Transverse colon (tissue), 4 donors: ENCODE data around the gene CCNF. TPM values are rescaled to one million over a fixed set of nuclear protein-coding genes. Genes with fewer than 3 reads are reported as not detected.
A peak's percentile ranks its signal among the peaks of the same experiment; 100 is the strongest.

Experiments used
- DNase-seq: peaks from one replicate; pipeline ENCODE4 v3.0.0-alpha.2; 2019
- H3K27ac ChIP-seq, 4 donors: fragments of 200-600 bp; sonication (generic); 2 replicates each; pipeline ENCODE4 v1.5.1; 2016 to 2018; ENCODE audit warnings: inconsistent platforms in 4 of 4
- H3K27me3 ChIP-seq: fragments of 200-600 bp; sonication (generic); 2 replicates; pipeline ENCODE4 v1.5.1; 2017; ENCODE audit warnings: inconsistent platforms
- H3K36me3 ChIP-seq, 4 donors: fragments of 200-600 bp; sonication (generic); 2 replicates each; pipeline ENCODE4 v1.5.1; 2017 to 2019; ENCODE audit warnings: inconsistent platforms in 4 of 4
- H3K4me1 ChIP-seq, 4 donors: fragments of 200-600 bp; sonication (generic); 2 replicates each; pipeline ENCODE4 v1.5.1; 2017 to 2020; ENCODE audit warnings: inconsistent platforms in 4 of 4
- H3K4me3 ChIP-seq, 4 donors: fragments of 200-600 bp; sonication (generic); 1 replicate in 1 of 4; 2 replicates in 3 of 4; pipeline versions ENCODE4 v1.5.1 to v1.6.1; 2017 to 2019; ENCODE audit warnings: inconsistent platforms in 4 of 4
- H3K9me3 ChIP-seq, 2 donors: fragments of 200-600 bp; sonication (generic); 2 replicates each; pipeline ENCODE4 v1.5.1; 2017 to 2019; ENCODE audit warnings: inconsistent platforms in 2 of 2
- CTCF ChIP-seq, 5 experiments: fragments of 200-600 bp in 3 of 5; fragments of 450-650 bp in 2 of 5; sonication (generic) in 3 of 5; IDR thresholded peaks; 1 replicate in 2 of 5; 2 replicates in 3 of 5; pipeline ENCODE4 v1.5.1; 2016 to 2017; ENCODE audit warnings: antibody characterized with exemption in 5 of 5, inconsistent platforms in 3 of 5, mild to moderate bottlenecking in 2 of 5, moderate library complexity in 1 of 5
- EP300 ChIP-seq: sonication (generic); formaldehyde crosslinking; IDR thresholded peaks from one replicate; pipeline ENCODE4 v1.6.1; 2017; ENCODE audit warnings: antibody characterized with exemption, low read depth
- POLR2A ChIP-seq: fragments of 450-650 bp; IDR thresholded peaks from one replicate; pipeline ENCODE4 v1.6.1; 2016; ENCODE audit warnings: antibody characterized with exemption, mild to moderate bottlenecking, moderate library complexity
- POLR2AphosphoS5 ChIP-seq, 3 donors: sonication (generic); formaldehyde crosslinking; IDR thresholded peaks; one replicate each; pipeline ENCODE4 v1.6.1; 2016; ENCODE audit warnings: antibody characterized with exemption in 3 of 3
- WGBS, 2 donors: methylation state at CpG; one replicate each; pipeline ENCODE4 v1.1.5; 2018; ENCODE audit warnings: low coverage in 1 of 2; 5-methylcytosine and 5-hydroxymethylcytosine counted together
- in situ Hi-C, 4 donors: fragments of 200-750 bp; cut with MboI; loops; one replicate each; pipeline versions ENCODE4 v1.15.0 to v1.15.1; 2017; ENCODE audit warnings: low sequenced_read_pairs in 3 of 4, low pct_ligation_motif_present in 1 of 4, low pct_unique_long_range_greater_than_20kb in 1 of 4
- intact Hi-C: fragments of 100-400 bp; cut with DNase I; formaldehyde crosslinking; loops from one replicate; pipeline ENCODE4 v1.15.1; 2023; ENCODE audit warnings: low total_unique reads
- total RNA-seq, 4 donors: library from RNA; depleted of rRNA; stranded (reverse); fragments of >200 nt; gene quantifications; one replicate each; pipeline ENCODE4 v1.1.0, GENCODE V29; 2016

The CCNF gene
- total RNA-seq, 4 donors from 2014 or later: 0.75 to 24.9 (median 2.3) TPM

DNA sequence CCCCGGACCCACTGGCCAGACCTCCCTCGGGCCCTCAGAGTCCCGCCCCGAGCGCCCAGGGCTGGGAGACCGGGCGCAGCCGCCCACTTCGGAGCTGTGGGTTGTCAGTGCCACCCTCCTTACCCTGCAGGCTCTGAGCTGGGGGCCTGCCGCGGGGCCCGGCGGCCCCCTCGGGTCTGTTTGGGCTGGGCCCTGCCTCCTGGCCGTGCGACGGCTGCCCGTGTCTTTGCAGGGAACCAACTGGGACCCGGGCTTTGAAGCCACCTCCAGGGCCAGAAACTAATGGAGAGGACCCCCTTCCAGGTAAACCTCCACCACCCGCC, 31.1 kb downstream of the CCNF start:
- in situ Hi-C loops (no loop called here), intact Hi-C loops (no loop called here)
- Histone ChIP-seq H3K27ac (peak overlapping the region in 1 of 4 donors; percentile 11), H3K9me3 (no peaks in the 10 kb centered on the region), H3K27me3 (no peaks in the 10 kb centered on the region), H3K36me3 (no peaks in the 10 kb centered on the region), H3K4me1 (peaks cover 11 to 19% (median 15%) of the 10 kb centered on the region in 4 donors), H3K4me3 (peak overlapping the region; percentile 17 to 60 (median 49))
- 5% methylated on average over 14 of the region's 20 CpGs; no CpG with 5 or more reads in 1 of the 2 donors for WGBS, 2 donors
- DNase-seq: no peak
- no peak for TF ChIP-seq CTCF (IDR thresholded peaks at IDR 0.05)
- TF ChIP-seq POLR2AphosphoS5 (IDR thresholded peaks at IDR 0.05): no peak
- TF ChIP-seq POLR2A: no peak
- no peak for TF ChIP-seq EP300

GRCh38 chr16:2460916-2461315, 31.7 kb downstream of the CCNF start:
- TF ChIP-seq POLR2AphosphoS5 (IDR thresholded peaks at IDR 0.05) (no peak), POLR2A (no peak), CTCF (IDR thresholded peaks at IDR 0.05) (no peak), EP300 (no peak)
- no peak overlapping the region for H3K4me3 ChIP-seq
- H3K9me3 ChIP-seq: no peaks in the 10 kb centered on the region
- DNase-seq: no peak
- H3K4me1 ChIP-seq: peaks cover 11 to 19% (median 15%) of the 10 kb centered on the region in 4 donors
- intact Hi-C loops (no loop called here), in situ Hi-C loops (no loop called here)
- H3K36me3 ChIP-seq: no peaks in the 10 kb centered on the region
- 90% methylated on average over 13 of the region's 13 CpGs; no CpG with 5 or more reads in 1 of the 2 donors for WGBS, 2 donors
- no peaks in the 10 kb centered on the region for H3K27me3 ChIP-seq
- H3K27ac ChIP-seq: no peak overlapping the region

DNA sequence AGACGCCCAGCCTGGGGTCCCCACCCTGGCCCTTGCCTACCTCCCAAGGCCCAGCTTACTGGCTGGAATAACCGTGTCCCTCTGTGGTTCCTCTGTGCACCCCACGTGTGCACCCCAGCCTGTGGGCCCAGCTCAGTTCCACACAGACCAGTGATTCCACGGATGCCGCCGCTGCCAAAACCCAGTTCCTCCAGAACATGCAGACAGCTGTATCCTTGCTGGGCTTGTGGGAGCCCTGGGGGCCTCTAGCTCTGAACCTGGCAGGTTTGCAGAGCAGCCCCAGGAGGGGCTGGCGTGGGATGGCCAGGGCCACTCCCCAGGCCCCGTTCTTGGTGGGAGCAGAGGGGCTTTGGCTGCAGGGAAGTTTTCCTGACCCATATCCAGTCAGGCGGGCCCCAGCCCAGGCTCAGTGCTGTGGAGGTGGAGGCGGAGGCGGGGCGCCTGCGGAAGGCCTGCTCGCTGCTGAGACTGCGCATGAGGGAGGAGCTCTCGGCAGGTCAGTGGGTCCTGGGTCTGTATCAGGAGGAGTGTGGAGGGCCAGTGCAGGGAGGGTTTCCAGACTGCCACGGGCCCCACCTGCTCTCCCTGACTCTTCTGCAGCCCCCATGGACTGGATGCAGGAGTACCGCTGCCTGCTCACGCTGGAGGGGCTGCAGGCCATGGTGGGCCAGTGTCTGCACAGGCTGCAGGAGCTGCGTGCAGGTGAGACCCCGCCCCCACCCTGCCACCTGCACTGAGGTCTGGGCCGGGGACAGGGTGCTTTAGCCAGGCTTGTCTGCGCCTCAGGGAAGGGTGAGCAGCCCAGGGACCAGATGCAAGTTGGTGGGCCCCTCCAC, 33.0 kb downstream of the CCNF start:
- no peaks in the 10 kb centered on the region for H3K36me3 ChIP-seq
- H3K4me1 ChIP-seq: peaks cover 11 to 20% (median 15%) of the 10 kb centered on the region in 4 donors
- 94 to 100% methylated on average over 7 to 12 of the region's 23 CpGs for WGBS, 2 donors

GRCh38 chr16:2464333-2464732, 35.1 kb downstream of the CCNF start:
- H3K27me3 ChIP-seq: peaks cover 23% of the 10 kb centered on the region
- TF ChIP-seq POLR2A (no peak), POLR2AphosphoS5 (IDR thresholded peaks at IDR 0.05) (no peak), EP300 (no peak), CTCF (IDR thresholded peaks at IDR 0.05) (no peak)
- H3K27ac ChIP-seq: no peak overlapping the region
- peaks cover 10 to 35% (median 28%) of the 10 kb centered on the region in 4 donors for H3K4me1 ChIP-seq
- no peaks in the 10 kb centered on the region for H3K9me3 ChIP-seq
- H3K4me3 ChIP-seq: no peak overlapping the region
- no peak for DNase-seq
- H3K36me3 ChIP-seq: no peaks in the 10 kb centered on the region
- WGBS, 2 donors: 85% methylated on average over 12 of the region's 12 CpGs; no CpG with 5 or more reads in 1 of the 2 donors
- intact Hi-C loops (no loop called here), in situ Hi-C loops (no loop called here)

More for the DNA sequence above, 33.0 kb downstream of the CCNF start:
- Histone ChIP-seq H3K9me3 (no peaks in the 10 kb centered on the region), H3K27ac (no peak overlapping the region), H3K4me3 (no peak overlapping the region), H3K27me3 (peaks cover 2% of the 10 kb centered on the region)
- intact Hi-C loops: no loop called here
- no peak for TF ChIP-seq CTCF (IDR thresholded peaks at IDR 0.05)
- no peak for TF ChIP-seq POLR2AphosphoS5 (IDR thresholded peaks at IDR 0.05)
- no peak for DNase-seq
- in situ Hi-C loops: no loop called here
